Fibroblast of peridontal ligament (primary cell): ENCODE measurements around the gene CSF2.

ENCODE experiments used
- DNase-seq: peaks from one replicate; pipeline ENCODE4 v3.0.0-alpha.2; 2010; ENCODE audit errors: extremely low read depth

The CSF2 gene

DNA sequence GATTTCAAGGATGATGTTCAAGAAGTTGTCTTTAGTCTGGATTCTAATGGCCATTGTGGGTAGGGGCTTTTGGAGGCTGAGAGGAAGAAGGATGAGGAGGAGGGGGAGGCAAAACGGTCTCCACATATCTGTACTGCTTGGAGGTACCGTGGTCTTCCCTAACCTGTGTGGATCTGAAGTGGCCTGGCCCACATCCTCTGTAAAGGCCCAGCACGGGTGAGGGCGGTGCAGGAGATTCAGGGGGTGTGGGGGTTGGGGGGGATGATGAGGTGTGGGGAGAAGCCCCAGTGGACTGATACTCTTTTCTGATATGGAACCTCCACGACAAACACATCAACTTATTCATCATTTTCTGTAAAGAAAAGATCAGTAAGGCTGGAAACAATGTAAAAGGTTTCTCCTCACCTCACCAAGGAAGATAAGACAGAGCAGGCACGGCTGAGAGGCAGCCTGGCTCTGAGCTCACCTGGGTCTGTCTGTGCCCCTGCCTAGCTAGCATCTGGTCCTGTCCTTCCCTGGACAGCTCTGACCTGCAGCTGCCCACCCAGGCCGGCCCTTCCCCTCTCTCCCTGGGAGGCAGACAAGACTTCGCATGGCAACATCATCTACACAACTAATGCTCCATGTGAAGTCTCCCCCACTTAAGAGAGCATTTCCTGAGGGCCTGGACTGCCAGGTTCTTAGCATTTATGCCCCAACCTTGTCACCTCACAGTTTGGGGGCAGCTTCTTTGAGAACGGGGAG is 18.7 kb upstream of the CSF2 start:
- DNase-seq: no peak

DNA sequence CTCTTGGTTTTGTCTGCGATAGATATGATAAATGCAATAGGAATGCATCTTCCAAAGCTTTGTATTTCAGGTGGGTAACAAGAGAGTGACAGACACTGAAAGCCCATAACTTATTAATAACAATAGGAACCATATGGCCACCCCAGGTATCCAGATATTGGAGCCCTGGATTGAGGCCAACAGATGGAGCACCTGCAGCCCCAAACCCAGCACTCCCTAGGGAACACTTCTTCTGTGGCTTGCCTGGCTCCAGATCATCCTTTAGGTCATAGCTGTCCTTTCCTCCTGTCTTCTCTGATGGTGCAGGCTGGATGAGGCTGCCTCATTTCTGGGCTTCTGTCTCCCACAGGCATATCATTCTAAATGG is 18.2 kb upstream of the CSF2 start:
- no peak for DNase-seq

DNA sequence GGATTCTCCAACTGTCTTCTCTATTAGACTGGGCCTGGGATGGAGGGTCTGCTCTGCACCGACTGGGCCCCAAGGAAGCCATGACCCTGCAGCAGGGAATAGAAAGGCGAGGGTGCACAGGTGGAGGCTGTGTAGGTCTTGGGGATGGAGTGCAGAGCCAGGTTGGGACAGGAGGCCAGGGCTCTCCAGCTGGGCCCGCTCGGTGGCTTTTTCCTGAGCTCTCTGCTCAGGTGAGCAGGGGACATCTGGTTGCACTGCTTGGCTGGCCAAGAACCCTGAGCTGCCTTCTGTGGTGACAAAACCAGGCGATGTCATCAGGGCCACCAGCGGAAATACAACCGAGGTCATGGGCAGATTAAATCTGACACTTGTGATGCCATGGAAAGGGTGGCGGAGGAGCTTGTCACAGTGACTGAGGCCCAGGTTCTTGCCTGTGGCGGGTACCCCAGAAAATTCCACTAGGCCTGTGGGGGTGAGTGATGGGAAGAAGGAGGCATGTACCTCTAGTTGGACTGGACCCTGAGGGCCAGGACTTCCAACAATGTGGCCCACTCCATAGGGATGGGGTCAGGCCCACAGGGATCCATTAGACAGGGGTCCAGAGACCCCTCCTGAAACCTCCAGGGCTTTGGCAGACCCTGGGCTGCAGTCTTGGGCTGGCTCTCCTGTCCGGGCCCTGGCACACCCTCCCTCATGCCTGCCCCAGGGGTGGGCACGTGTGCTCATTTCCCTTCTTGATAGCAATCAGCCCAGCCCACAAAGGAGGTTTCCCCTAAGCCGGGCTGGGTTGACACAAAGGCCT is 17.6 kb upstream of the CSF2 start:
- no peak for DNase-seq

DNA sequence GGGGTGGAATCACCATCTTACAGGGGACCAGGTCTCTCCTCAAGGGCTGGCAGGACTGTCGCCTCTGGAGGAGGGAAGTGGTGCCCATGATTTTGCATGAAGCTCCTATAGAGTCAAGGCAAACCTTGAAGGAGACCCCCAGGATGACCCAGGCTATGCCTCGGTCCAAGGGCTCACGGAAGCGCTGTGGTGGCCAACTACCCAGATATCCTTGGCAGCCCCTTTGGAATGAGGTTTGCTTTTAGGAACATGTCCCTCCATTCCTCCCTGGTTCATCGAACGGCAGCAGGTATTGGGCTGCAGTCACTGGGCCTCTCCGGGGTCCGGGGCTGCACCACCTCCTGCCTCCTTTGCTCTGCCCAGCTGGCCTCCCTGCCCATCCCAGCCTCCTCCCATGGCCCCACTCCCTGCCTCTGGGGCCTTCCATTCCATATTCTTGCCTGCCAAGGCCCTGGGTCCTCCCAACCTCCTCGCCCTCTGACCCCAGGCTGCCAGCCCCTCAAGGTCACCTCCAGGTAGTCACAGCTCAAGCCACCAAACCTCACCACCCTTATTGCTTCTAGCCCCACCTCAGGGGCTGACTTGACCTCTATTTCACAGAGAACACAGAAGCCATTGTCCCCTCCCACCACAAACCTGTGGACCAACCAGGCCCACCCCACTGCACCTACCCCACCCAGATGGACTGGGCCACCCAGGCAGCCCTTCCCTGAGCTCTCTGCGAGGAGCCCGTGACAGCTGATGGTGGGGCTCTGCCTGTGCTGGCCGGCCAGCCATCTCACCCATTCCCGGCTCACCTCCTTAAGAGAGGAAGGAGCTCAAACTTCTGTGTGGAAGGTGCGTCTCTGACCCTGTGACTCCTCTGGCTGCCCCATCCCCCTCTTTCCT is 16.7 kb upstream of the CSF2 start:
- DNase-seq: no peak

DNA sequence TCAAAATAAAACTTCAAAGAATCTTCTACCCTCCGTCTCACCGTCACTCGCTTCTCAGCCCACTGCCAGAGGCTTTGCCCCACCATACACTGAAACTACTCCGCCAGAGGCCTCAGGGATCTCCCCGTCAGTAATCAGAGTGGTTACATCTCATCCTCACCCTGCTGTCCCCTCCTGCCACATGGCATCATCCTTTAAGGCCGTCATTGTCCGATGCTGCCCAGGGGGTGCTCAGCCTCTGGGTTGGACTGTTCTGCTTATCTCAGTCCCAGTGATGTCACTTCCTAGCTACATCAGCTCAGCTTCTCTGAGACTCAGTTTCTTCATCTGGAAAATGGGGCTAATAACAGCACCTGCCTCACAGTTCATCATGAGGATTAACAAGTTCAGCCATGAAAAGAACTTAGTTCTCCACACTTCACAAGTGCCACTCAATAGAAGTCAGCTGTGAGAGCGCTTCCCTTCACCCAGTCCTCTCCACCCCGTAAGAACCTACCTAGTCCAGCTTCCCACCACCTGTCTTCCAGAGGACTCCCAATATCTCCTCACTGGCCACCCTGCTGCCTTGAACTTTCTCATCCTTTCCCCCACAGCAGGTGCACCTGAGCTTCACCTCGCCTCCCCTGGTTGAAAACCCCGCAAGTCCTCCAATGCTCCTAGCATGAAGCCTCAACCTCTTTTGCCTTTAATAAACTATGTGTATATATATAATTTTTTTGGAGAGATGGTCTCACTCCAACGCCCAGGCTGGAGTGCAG is 15.9 kb upstream of the CSF2 start:
- DNase-seq: no peak

DNA sequence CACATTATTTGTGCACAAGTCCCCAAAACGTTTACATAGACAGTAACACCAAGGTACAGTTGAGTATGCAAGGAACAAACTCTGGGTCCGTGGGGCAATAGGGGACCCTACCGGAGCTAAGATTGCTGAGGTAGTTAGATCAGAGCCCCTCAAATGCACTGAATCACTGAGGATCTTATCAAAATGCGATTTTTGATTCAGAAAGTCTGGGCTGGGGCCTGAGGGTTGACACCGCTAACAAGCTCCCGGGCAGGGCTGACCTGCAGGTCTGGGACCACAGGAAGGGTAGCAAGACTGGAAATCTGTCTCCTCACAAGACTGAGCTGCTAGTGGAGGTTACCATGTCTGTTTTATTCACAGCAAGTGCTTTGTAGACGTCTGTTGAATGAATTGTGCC is 14.9 kb upstream of the CSF2 start:
- DNase-seq: no peak

DNA sequence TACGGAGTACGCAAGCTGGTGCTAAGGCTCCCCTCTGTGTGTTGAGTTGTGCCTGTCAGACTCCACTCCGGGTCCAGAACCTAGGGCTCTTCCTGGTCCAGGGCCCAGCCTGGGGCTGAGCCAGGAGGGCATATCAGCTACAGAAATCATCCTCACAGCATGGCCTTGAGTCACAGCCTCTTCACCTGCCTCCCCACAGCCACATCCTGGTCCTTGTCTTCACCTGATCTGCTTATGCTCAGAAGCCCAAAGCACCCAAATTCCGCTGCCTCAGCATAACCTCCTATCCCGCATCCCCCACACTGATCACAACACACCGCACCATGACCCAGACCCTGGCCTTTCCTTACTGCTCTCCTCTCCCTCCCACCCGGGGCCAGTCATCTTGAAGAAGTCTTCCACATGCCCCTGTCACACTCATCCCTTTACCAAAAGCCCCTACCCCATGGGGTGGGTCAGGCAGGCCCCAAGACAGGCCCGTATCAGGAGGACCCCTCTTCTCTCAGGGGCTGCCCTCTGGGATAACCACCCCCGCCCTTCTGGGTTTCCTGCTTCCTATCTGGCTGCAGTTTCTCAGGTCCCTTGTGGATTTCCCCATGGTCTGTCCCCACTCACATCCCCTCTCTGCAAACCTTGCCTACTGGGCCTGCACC is 14.4 kb upstream of the CSF2 start:
- DNase-seq: no peak

DNA sequence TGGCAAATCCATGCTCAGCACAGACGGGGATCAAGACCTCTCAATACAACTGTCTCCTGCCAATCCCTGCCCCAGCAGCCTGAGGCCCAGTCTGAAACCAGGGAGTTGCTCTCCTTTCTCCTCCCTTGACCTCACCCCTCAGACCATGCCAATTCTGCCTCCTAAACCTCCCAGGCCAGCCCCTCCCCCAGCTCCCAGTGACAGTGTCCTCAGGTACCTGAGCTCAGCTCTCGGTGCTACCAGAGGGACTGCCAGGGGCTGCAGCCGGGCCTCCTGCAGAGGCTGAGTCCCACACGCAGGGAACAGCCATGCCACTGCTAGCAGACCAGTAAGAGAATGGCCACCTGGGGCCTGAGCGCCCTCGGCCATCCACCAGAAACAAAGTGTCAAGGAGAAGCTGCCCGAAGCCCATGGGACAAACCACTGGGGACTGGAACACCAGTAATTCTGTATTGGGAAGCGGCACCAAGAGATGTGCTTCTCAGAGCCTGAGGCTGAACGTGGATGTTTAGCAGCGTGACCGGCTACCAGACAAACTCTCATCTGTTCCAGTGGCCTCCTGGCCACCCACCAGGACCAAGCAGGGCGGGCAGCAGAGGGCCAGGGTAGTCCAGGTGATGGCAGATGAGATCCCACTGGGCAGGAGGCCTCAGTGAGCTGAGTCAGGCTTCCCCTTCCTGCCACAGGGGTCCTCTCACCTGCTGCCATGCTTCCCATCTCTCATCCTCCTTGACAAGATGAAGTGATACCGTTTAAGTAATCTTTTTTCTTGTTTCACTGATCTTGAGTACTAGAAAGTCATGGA is 13.7 kb upstream of the CSF2 start:
- DNase-seq: no peak

DNA sequence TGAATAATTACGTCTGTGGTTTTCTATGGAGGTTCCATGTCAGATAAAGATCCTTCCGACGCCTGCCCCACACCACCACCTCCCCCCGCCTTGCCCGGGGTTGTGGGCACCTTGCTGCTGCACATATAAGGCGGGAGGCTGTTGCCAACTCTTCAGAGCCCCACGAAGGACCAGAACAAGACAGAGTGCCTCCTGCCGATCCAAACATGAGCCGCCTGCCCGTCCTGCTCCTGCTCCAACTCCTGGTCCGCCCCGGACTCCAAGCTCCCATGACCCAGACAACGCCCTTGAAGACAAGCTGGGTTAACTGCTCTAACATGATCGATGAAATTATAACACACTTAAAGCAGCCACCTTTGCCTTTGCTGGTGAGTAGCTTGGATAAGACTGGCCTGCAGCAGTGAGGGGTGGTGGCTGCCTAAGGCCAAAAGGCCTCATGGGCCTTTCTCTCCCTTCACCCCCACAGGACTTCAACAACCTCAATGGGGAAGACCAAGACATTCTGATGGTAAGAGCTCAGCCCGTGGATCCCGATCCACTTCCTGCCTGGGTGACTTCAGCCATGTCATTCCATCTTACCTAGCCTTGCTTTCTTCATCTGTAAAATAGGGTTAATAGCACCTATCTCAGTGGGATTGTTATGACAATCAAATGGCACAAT is 13.0 kb upstream of the CSF2 start, which contains the start of gene IL3:
Gene IL3 (plus strand): TSS at position 155 of the 661 bp plus-strand sequence. CDS start 52 bp downstream, at position 207.
- DNase-seq: no peak

DNA sequence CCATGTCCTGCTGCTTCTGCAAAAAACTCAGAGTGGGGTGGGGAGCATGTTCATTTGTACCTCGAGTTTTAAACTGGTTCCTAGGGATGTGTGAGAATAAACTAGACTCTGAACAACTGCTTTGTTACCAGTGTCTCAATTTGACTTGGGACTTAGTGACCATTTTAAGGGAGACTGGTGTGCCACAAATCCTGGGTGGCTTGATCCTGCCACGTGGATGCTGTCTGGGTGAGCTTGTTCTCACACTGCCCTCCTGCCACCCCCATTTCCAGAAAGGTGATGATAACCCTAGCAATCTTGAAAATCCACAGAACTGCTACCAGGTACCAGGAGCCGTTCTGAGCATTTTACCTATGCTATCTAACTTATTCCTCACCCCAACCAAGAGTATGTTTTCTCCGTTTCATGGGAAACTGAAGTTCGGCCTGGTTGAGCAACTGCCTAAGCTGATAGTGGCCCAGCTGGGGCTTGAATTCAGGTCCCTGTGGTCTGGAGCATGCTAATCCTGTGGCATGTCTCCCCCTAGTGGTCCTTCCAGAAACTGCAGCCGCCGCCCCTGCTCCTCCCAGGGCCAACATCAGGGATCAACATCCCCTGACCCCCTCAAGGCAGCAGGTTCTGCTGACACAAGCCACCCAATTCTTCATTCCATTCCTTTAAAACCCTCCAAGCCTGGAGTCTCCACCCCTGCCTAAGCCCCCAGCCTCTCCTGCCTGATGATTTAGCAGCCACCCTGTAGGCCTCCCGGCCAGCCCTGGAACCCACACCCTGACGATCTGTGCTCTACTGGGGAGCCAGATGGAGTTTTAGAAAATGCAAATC is 10.3 kb upstream of the CSF2 start:
- DNase-seq: peak; percentile 68

DNA sequence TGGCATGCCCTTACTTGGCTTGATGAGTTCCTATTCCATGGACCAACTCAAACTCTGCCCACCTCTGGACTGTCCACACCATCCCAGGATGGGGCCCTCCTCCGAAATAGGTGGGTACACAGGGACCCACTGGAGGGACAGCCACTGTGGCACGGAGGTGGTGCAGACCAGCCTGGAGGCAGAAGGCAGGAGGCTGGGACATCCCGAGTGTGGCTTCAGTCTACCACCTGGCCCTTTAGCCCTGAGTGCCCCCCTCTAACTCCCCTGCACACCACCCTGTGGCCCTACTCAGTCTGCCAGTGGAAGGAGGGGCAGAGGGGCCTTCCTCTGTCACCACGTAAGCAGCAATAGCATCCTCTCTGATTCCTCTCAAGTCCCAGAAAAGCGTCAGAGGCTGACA is 9.4 kb upstream of the CSF2 start:
- no peak for DNase-seq

DNA sequence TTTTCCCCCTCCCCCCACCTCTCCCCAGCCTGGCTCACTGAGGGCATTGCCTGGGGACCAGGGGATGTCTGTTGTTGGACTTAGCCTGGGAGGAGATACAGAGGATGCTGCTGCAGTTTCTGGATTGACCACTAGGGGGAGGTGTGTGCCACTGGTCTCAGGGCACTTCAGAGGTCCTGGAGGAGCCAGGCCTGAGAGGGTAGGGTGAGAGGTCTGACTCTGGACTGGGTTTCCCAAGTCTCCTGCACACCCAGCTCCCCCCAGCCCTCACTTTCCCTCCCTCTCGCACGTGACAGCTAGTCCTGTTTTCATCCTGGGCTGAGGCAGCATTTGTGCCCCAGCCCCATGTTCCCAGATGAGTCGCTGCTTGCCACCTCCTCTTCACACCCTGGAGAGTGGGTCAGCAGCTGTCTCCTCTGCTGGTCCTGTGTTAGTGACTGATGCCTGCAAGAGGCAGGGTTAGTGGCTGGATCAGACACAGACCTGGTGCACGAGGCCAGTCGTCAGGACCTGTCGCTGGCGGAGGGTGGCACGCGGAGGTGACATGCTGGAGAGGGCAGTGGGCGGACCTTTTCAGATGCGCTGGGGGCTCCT is 8.8 kb upstream of the CSF2 start:
- DNase-seq: peak; percentile 72

DNA sequence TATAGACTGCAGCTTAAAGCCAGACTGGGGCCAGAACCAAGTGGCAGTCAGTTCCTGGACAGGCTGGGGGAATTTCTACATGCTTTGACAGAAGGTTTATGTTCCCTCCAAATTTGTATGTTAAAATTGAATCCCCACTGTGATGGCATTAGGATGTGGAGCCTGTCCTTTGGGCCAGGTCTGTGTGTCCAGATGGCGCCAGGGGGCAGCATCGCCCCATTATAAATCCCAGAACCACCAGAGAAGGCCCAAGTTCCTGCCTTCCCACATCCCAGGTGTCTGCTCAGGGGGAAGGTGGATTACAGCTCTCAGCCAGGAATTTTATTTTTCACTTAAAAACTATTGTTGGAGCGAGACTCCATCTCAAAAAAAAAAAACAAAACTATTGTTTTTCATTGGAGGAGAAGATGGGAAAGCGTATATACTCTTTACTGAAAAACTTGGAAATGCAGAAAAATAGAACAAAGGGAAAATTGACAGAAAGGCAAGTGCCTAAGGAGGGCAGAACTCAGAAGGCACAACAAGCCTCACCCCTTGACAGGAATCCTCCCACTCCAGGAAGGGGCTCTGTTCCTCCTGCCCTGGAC is 8.1 kb upstream of the CSF2 start:
- peak; percentile 65 for DNase-seq

DNA sequence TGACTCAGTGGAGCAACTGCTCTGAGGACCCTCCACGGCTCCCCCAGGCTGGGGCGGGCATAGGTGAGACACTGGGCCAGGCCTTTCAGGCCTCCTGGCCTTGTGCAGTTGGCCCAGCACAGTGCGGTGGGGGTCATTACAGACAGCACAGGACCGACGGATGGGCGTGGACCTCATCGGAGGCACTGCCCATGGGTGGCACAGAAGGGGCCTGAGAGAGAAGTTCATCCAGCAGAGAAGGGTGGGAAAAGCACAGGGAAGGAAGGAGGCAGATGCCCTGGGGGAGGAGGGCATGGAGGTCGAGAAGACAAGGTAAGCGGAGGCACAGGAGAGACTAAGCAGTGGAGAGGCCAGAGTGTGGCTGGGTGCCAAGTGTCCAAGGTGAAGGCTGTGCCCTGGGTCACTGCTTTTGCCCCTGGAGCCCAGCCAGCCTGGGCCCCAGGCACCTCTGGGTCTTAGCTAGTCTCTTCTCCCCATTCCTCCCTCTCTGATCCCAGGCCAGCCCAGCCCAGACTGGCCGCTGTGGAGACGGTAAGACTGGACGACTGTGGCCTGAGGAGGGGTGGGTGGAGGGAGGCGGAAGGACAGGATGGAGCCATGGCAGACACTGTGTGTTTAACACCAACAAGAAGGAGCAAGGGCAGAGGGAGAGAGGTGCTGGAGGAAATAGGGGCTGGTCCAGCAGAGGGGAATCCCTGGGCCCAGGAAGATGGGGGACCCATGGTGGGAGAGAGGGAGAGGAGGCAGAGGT is 7.5 kb upstream of the CSF2 start:
- no peak for DNase-seq

DNA sequence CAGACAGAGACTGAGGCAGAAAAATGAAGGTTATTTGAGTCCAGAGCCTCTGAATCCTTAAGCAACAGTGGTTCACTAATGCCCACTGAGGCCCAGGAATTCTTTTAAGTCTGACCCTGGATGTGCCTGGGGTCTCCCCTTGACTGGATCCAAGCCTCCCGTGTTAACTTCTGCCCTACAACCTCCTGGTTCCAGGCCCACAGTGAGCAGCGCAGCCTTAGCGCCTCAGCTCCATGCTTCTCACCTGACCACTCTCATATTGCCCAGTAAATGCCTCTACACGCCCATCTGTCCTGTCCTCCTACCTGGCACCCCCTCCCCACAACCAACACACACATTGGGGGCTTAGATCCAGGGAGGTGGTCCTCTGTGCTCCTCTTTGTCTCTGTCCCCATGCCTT is 6.7 kb upstream of the CSF2 start:
- no peak for DNase-seq

DNA sequence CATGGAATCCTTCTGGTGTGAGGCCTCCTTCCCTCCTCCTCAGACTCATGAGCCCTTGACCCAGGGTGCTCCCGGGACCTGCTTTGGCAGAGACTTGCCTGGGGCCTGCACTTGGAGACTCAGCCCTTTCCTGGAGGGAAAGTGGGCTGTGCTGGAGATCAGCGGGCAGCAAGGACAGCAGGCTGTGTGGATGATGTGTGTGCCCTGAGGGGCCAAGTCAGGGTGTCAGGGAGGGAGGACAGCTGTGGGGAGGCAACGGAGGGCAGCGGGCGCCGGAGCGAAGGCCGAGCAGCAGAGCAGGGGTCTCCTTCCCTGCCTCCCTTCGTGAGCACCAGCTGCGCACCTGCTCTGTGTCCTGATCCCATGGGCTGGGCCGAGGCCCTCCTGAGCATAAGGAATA is 6.1 kb upstream of the CSF2 start:
- DNase-seq: no peak
